ENCODE results near the gene MYADML2.

GRCh38 chr17:81980707-81981343 is 33.8 kb upstream of the MYADML2 start:
- TF ChIP-seq YY1 (IDR thresholded peaks at IDR 0.05; ENCODE audit: insufficient read depth, insufficient read length) (no peak), SUZ12 (IDR thresholded peaks at IDR 0.05; ENCODE audit: extremely low read depth, insufficient read depth, insufficient read length) (no peak)
